ENCODE results near the gene CAVIN2. TPM values are rescaled to one million over a fixed set of nuclear protein-coding genes. Genes with fewer than 3 reads are reported as not detected.

Gene CAVIN2
- total RNA-seq, 2 experiments from 2014 or later = 0.14 to 0.16 TPM

GRCh38 chr2:191856111-191856876, 9.4 kb upstream of the CAVIN2 start:
- Mint-ChIP-seq H3K27me3 (peaks cover 6% of the 10 kb centered on the region), H3K27ac (no peak overlapping the region), H3K9me3 (no peaks in the 10 kb centered on the region), H3K4me3 (no peak overlapping the region), H3K36me3 (ENCODE audit: low read depth) (no peaks in the 10 kb centered on the region), H3K4me1 (ENCODE audit: low read depth) (no peaks in the 10 kb centered on the region)
- H3K4me1 ChIP-seq (ENCODE audit: insufficient read depth, low read length) = no peaks in the 10 kb centered on the region
- POLR2A ChIA-PET = no interaction called here
- H3K27ac ChIP-seq (ENCODE audit: low read depth in 1 of 2, low read length in 2 of 2) = no peak overlapping the region
- DNase-seq (no peak), ATAC-seq (ENCODE audit: poor library complexity) (no peak)
- TF ChIP-seq CTCF (IDR thresholded peaks at IDR 0.05) = no peak
- H3K27me3 ChIP-seq (ENCODE audit: control insufficient read depth in 1 of 2, insufficient read depth in 2 of 2, low read length in 2 of 2) = peaks cover 0 to 6% of the 10 kb centered on the region in 2 experiments
- CTCF ChIA-PET = no interaction called here
- no peaks in the 10 kb centered on the region for H3K9me3 ChIP-seq (ENCODE audit: control insufficient read depth in 1 of 2, insufficient read depth in 1 of 2, low read length in 2 of 2)
- intact Hi-C loops (cut with DNase I, micrococcal nuclease) = no loop called here
- H3K4me3 ChIP-seq (ENCODE audit: low read length) = no peak overlapping the region
- no peaks in the 10 kb centered on the region for H3K36me3 ChIP-seq (ENCODE audit: insufficient read depth, low read length)

DNA sequence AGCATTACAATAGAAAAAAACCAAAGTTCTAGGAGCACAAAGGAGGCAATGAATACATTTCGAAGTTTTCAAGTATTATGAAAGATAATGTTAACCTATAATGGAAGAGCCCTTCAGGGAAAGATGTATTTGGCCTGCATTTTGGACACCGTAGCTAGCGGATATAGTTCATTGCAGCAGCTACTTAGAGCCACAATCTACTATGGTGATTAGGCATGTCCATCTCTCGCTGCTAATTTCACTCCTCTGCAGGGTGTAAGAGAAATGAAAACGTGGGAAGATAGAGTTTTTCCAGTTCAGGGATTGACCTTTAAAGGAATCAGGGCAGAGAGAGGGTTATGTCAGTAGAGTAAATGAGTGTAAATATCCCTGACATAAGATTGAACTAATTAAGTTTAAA, 8.5 kb upstream of the CAVIN2 start:
- no peaks in the 10 kb centered on the region for H3K4me1 Mint-ChIP-seq (ENCODE audit: low read depth)
- ChIA-PET CTCF (no interaction called here), POLR2A (no interaction called here)
- H3K9me3 Mint-ChIP-seq = no peaks in the 10 kb centered on the region
- Histone ChIP-seq H3K9me3 (ENCODE audit: control insufficient read depth in 1 of 2, insufficient read depth in 1 of 2, low read length in 2 of 2) (no peaks in the 10 kb centered on the region), H3K4me3 (ENCODE audit: low read length) (no peak overlapping the region), H3K36me3 (ENCODE audit: insufficient read depth, low read length) (no peaks in the 10 kb centered on the region), H3K27ac (ENCODE audit: low read depth in 1 of 2, low read length in 2 of 2) (no peak overlapping the region), H3K4me1 (ENCODE audit: insufficient read depth, low read length) (no peaks in the 10 kb centered on the region), H3K27me3 (ENCODE audit: control insufficient read depth in 1 of 2, insufficient read depth in 2 of 2, low read length in 2 of 2) (peaks cover 0 to 8% of the 10 kb centered on the region in 2 experiments)
- no peak overlapping the region for H3K27ac Mint-ChIP-seq
- DNase-seq (no peak), ATAC-seq (ENCODE audit: poor library complexity) (no peak)
- H3K36me3 Mint-ChIP-seq (ENCODE audit: low read depth) = no peaks in the 10 kb centered on the region
- intact Hi-C loops (cut with DNase I, micrococcal nuclease) = no loop called here
- H3K27me3 Mint-ChIP-seq = peaks cover 6% of the 10 kb centered on the region
- no peak overlapping the region for H3K4me3 Mint-ChIP-seq
- TF ChIP-seq CTCF (IDR thresholded peaks at IDR 0.05) = no peak

- ChIA-PET POLR2A (no interaction called here), CTCF (no interaction called here)
- no peak overlapping the region for H3K27ac Mint-ChIP-seq
- ATAC-seq (ENCODE audit: poor library complexity) (no peak), DNase-seq (no peak)
- no peak overlapping the region for H3K4me3 Mint-ChIP-seq
- no peak for TF ChIP-seq CTCF (IDR thresholded peaks at IDR 0.05)
- H3K36me3 ChIP-seq (ENCODE audit: insufficient read depth, low read length) = no peaks in the 10 kb centered on the region
- H3K27me3 Mint-ChIP-seq = peaks cover 11% of the 10 kb centered on the region
- no peaks in the 10 kb centered on the region for H3K9me3 ChIP-seq (ENCODE audit: control insufficient read depth in 1 of 2, insufficient read depth in 1 of 2, low read length in 2 of 2)
- no peaks in the 10 kb centered on the region for H3K9me3 Mint-ChIP-seq
- intact Hi-C loops (cut with DNase I, micrococcal nuclease) = no loop called here
- no peak overlapping the region for H3K4me3 ChIP-seq (ENCODE audit: low read length)
- no peak overlapping the region for H3K27ac ChIP-seq (ENCODE audit: low read depth in 1 of 2, low read length in 2 of 2)
- H3K4me1 ChIP-seq (ENCODE audit: insufficient read depth, low read length) = no peaks in the 10 kb centered on the region
- no peaks in the 10 kb centered on the region for H3K4me1 Mint-ChIP-seq (ENCODE audit: low read depth)
- peaks cover 0 to 13% of the 10 kb centered on the region in 2 experiments for H3K27me3 ChIP-seq (ENCODE audit: control insufficient read depth in 1 of 2, insufficient read depth in 2 of 2, low read length in 2 of 2)
- no peaks in the 10 kb centered on the region for H3K36me3 Mint-ChIP-seq (ENCODE audit: low read depth)
These were observed 7.8 kb upstream of the CAVIN2 start for GRCh38 chr2:191854382-191855372.
